ENCODE data around the gene ASS1.
A peak's percentile ranks its signal among the peaks of the same experiment; 100 is the strongest.

Gene ASS1

DNA sequence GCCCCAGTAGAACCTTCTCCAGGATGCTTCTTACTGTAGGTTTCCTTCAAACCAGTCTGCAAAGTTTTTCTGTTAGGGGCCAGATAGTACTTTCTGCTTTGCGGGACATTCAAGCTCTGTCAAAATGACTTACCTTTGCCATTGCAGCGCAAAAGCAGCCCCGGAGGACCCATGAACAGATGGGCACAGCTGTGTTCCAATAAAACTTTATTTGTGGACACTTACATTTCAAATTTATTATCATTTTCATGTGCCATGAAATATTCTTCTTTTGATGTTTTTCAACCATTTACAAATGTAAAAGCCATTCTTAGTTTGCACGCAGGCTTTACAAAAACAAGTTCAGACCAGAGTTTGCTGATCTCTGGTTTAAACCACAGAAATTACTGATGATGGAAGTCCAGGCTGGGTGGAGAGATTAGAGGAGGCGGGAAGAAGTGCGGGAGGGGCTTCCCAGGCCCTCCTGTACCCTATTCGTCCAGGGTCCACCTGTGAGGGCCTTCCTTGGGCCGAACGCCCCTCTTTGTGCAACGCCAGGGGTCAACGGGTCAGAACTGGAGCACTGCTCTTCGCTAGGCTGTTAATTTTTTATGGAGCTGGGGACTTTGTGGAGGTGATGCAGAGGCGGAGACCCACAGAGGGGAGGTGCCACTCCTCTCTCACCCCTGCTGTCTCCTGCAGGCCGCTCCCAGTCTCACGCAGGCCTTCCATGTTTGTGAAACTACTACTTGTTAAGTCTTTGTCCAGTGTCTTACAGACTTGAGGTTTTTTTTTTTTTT is 7.6 kb upstream of the ASS1 start:
- no peak for DNase-seq

DNA sequence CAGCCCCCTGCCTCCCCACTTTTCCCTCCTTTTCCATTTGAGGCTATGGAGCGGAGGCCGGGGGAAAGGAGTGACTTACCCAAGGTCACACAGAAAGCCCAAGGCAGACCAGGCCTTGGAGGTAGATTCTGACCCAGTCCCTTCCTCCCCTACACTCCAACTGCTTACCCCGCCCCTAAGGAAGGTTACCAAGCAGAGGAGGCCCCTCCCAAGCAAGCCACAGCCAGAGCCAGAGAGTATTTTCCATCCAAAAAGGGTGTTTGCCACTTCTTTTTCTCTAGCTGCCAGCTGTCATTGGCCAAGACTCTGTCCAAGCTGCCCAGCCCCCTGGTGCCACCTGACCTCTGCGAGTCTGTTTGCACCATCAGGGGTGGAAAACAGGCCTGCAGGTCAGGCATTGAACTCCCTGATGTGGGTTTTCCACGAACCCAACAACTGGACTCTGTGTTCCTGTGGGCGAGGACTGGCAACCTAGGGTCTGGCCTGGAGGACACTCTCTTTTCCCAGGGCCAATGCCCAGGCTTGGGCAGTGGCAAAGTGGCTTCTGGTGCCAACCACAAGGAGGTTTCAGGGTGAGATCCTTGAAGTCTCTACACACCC is 6.3 kb upstream of the ASS1 start:
- no peak for DNase-seq

DNA sequence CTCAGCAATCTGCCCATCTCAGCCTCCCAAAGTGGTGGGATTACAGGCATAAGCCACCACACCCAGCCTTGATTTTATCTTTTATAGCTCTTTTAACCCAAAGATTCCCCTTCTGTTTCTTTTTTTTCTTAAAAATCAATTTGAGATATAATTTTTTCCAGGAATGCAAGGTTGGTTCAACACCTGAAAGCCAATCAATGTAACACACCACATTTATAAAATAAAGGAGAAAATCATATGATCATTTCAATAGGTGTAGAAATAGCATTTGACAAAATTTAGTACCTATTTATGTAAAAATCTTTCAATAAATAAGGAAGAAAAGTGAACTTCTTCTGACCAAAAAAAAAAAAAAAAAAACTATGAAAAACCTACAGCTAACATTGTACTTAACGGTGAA is 3.7 kb upstream of the ASS1 start:
- DNase-seq, result no peak

DNA sequence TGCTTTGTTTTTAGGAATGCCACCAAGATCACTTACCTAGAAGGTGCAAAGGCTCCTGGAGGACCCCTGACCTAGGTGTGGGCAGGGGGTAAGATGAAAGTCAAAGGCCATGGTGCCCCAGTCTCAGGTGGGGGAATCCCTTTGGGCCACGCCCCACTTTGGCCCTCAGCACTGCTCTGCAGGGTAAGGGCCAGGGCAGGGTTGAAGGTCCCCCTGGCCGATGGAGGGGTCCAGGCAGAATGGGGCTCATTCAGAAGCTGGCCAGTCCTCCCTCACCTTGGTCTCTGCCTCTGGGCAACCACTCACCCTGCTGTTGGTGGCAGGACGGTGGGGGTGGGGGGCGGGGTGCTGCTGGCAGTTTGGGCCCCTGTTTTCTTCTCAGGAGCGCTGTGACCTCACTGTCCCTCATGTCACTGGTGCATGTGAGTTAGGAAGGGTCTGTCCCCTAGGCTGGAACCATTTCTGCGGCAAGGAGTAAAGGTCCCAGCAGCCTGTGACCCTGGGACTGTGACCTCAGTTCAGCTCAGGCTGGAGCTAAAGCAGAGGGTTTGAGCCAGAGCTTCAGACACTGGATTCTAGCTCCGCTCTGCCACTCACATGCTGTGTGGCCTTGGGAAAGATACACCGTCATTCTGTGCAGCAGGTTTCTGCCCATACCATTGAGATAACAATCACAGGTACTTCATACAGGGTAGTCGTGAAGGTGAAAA is 1.9 kb upstream of the ASS1 start:
- DNase-seq, result no peak

DNA sequence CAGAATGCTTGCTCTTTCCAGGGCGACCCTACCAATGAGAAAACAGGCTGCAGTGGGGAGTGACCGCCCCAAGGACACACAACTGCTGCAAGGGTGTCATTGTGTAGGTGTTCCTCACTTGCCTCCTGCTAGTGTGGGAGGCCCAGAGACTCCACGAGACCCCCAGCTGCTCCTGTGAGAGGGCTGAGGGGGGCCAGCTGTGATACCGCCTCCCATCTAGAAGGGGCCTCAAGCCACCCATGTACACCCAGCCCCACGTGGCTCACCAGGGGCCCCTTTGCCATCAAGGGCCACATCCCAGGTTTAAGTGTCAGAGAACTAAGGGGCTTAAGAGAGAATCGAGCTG is 1.3 kb upstream of the ASS1 start:
- DNase-seq, result no peak

DNA sequence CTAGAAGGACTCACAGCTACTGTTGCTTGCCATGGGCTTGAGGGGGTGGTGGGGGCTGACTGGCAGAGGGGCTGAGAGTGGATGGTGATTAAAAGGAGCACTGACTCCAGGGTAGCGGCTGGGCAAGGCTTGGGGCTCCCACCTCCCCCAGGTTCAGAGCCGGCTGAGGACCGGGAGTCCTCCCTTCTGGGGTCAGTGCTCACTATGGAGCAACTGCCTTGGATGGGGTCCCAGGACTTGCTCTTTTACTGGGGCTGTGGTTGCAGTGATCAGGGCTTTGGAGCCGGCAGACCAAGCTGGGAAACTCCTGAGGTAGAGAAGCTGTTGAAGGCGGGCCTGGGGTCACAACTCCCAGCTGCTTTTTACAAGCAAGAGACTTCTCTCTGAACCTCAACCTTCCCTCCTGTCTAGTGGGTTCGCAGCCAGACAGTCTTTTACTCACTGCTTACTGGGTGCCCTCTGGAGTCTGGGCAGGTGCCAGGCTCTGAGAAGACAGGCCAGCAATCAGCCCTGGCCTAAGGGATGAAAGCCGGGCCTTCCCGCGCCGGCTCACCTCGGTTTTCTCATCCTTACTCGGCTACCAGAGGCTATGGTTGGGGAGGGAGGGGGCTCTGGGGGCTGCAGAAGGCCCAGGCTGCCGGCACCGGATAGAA is 795 bp upstream of the ASS1 start:
- no peak for DNase-seq

DNA sequence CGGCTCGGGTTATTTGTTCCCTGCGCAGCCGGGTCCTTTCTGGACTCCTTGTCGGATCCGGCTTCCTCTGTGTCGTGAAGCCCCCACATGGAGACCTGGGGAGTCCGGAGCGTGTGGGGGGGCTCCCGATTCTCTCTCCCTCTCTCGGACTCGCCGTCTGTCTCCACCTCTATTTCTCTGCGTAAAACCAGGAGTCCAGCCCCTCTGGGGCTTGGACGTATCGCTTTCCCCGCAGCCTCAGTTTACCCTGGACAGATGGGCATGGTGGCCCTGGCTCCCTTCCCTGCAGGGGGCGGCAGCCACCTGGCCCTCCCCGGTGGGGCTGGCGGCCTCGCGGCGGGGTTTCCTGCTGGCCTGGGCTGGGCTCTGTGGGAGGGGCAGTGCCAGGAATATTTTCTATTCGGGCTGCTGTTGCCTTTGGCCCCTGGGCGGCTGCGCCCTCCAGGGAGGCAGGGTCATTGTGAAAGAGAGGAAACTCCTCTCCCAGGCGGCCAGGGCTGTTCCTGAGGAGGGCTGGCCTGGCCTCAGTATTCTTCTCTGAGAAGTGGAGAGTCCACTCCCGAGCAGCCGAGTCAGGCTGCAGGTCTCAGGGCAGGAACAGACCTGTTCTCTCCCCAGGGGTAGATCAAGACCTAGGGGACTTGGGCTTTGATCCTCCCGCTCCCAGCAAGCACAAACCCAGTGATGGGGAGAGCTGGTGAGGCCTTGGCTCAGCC is 665 bp downstream of the ASS1 start:
- no peak for DNase-seq

DNA sequence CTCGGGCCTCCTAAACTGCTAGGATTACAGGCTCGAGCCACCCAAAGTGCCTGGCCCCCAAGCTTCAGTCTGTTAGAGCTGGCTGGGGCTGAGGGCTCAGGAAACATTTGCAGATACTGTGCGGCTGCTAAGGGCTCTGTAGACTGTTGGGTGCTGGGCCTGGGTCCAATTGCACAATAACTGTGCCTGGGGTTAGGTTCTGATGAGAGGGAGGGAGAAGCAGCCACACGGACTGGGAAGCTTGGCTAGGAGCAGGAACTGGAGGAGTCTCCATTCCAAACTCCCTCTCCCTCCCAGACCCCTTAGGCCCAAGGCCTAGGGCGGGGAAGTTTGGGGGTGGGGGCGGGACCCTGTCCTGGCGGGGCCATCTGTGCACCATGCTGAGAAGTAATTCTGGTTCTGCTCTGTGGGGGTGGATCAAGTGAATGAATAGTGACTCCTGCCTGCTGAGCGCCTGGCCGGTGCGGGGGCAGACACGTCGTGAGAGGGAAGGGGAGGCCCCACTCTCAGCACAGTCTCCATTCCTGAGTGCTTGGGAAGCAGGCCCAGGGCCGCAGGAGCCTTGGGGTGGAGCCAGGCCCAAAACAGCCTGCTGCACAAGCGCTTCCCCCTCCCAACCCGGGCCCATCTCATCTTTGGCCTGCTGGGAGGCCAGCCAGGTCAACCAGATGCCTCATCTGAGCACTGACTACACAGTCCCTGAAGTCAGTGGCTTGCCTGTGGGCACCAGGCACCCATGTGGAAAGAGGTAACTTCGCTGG is 1.5 kb downstream of the ASS1 start:
- DNase-seq, result peak; percentile 79

DNA sequence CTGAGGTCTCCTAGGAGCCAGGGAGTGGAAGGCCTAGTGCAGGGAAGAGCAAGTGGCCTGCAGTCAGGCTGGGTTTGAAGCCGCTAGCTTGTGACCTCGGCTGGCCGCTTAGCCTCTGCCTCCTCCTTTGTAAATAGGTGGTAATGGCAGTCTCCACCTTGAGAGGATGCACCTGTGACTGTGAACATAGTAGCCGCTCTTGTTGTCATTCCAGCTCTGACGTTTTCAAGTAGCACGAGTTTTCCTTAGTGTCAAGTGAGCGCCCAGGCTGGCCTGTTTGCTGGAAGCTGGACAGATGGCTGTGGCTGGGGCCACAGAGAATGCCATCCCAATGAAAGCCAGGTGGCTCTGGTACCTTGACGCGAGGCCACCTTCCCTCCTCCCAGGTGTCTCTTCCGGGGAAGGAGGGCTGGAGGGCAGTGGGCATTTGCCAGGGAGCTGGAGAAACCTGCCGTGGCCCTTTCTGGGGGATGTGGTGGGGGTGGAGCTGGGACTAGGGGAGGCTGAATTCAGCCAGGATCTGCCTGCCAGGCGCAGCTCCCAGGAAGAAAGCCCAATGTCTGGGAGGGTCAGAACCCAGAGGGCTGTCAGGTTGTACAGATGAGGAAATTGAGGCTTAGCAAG is 2.5 kb downstream of the ASS1 start:
- no peak for DNase-seq

DNA sequence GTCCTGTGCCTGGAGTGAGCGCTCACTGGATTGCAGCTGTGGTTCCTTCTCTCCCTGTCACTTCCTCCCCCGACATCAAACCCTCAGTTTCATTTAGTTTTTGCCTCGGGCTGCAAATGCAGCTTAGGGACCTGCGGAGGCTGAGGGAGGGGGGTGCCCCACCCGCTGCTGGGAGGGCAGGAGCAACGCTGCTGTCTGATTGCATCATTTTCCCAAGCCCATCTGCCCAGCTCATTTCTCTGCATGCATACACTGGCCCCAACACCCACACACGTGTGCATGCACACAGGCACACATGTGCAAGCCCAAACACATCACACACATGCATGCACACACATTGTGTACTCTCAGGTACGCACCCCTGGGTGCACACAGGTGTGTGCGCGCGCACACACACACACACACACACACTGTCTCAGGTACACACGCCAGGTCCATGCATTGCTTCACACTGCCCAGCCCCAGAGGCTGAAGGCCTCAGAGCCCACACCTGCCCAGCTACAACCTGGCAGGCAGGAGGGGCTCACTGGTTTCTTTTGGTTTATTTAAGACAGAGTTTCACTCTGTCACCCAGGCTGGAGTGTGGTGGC is 3.4 kb downstream of the ASS1 start:
- no peak for DNase-seq

DNA sequence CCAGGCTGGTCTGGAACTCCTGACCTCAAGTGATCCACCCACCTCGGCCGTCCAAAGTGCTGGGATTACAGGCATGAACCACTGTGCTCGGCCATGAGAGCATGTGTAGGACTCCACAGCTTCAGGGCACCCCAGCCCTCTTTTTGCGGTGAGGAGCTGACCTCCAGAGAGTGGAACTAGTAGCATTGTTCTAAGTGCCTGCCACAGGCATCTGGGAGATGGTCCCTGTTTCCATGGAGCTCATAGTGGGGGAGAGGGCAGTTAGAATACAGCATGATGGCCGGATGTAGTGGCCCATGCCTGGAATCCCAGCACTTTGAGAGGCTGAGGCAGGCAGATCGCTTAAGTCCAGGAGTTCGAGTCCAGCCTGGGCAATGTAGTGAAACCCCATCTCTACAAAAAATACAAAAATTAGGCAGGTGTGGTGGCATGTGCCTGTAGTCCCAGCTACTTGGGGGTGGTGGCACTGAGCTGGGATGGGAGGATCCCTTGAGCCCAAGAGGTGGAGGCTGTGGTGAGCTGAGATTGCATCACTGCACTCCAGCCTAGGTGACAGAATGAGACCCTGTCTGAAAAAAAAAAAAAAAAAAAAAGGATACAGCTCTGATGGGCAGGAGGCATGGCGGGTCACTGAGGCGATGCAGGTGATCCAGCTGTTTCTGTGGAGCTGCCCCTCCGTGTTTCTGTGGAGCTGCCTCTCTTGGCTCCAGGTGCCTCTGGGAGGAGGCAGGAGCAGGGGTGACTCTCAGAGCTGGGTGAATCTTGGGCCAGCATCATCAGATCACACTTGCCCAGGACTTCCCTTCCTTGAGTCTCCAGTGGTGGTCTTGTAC is 4.2 kb downstream of the ASS1 start:
- no peak for DNase-seq

DNA sequence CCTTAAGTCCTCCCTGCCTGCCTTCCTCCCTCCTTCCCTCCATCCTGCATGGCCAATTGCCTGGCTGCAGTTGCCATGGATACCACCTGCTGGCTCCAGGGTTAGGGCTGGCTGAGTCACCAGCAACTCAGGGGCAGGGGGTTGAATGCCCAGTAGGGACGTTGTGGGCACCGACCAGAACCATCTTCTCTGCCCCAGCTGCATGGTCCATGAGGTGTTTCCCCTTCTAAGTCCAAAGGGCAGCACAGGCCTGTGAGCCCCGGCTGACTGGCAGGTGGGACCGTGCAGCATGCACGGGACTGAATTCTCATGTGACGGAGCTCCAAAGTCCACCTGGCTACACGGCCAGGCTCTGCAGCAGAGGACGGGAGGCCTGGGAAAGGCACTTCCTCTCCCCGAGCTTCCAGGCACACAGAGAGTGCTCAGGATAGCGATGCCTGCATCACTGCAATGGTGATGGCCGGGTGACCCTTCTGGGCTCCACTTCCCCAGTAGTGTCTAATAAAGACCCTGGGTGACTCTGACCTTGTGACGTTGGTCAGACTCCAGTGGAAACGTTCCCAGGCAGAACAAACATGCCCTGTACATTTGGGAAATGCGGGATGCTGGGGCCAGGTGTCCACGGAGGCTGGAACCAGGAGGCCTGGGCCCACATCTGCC is 5.7 kb downstream of the ASS1 start:
- no peak for DNase-seq

DNA sequence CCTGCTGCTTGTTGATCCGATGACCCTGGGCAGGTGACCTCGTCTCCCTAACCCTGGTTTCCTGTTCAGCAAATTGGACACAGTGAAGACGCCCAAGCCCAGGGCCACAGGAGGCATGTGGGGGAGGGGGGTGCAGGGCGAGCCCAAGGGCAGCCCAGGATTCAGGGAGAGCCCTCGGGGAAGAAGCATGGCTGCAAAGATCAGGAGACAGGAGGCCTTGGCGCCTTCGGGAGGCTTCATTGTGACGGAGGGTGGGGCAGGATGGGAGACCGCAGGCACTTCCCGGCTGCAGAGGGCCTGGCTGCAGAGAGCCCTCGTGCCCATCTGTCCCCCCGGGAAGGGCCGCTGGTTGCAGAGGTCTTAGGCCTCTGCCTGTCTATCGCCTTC is 6.2 kb downstream of the ASS1 start:
- no peak for DNase-seq

DNA sequence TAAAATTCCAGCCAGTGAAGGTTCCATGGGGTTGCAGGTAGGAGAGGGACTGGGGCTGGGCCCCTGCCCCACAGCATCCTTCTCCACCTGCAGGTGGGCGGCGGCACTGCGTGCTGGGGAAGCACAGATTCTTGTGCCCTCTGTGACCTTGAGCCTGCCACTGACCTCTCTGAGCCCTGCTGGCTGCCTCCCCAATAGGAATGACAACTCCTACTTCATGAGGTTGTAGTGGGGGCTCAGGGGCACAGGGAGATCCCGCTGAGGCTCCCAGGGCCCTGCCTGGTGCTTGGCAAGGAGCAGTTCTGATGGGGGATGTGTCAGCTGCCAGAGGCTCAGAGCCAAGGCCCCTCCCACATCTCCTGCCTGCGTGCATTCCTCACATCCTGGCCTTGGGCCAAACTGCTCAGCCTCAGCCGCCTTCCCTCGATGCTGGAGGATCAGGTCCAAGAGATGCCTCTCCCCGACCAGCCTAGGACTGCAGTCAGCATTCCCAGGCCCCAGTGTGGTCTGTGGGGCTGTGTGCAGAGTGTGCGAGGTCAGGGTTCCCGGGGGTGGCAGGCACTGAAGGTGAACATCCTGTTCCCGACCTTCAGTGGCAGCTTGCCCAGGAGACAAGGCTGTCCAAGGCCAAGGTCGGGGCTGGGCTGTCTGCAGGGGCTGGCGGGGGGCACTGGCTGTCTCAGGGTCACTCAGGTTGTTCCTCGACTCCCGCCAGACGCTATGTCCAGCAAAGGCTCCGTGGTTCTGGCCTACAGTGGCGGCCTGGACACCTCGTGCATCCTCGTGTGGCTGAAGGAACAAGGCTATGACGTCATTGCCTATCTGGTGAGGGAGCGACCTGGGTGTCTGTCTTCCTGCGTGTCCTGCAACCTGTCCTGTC is 7.0 kb downstream of the ASS1 start:
- DNase-seq, result peak; percentile 70

DNA sequence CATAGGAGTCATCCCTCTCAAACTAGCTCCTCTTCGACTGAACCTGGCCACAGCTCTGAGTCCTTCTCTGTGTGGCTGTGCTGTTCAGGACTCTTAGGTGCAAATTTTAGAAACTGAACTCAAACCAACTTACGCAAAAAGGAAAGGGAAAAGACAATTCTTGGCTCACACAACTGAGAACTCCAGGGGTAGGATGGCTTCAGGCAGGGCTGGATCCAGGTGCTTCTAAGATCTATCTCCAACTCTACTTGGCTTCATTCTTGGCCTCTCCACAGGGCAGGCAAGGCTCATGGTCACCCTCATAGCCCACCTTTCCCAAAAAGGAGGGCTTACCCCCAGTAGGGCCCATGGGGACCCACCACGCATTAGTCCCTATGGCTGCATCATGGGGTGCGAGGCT is 8.1 kb downstream of the ASS1 start:
- no peak for DNase-seq

DNA sequence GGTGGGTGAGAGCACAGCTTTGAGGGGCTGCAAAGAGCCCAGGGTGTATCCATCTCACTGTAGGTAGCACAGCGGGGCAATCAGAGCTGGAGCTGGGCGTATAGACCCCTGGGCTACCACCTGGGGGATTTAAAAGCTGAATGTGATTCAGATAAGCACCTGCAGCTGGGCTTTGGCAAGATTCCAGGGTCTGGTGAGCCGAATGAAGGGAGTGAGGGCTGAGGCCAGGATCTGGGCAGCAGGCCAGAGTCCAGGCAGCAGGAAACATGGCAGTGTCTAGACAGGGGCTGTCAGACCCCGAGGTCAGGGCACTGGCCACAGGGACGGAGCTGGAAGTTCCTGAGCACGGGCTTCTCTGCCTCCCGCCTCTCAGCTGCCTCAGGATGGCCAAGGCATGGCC is 8.7 kb downstream of the ASS1 start:
- DNase-seq, result no peak

DNA sequence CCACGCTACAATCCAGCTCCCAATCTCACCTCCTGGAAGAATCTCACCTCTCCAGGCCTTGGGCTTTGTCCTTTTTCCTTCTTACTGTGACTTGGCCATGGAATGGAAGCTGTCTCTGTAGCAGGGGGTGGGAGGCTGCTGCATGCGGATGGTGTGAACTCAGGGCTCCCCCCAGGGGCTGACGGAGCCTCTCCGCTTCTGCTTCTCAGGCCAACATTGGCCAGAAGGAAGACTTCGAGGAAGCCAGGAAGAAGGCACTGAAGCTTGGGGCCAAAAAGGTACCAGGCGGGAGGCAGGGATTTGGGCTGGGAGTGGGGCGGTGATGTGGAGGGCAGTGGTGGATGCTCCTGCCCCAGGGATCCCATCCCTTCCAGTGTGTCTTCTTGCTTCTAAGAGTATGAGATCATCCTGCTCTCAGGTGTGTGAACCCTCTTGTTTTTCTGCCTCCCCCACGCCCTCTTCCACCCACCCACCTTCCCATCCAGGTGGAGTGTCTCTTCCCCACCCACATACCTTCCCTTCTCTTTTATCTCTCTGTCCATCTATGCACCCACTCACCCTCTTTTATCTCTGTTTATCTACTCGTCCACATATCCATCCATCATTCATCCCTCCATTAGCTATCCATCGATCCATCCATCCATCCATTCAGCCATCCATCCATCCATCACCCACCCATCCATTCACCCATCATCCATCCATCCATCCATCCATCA is 9.5 kb downstream of the ASS1 start:
- no peak for DNase-seq

DNA sequence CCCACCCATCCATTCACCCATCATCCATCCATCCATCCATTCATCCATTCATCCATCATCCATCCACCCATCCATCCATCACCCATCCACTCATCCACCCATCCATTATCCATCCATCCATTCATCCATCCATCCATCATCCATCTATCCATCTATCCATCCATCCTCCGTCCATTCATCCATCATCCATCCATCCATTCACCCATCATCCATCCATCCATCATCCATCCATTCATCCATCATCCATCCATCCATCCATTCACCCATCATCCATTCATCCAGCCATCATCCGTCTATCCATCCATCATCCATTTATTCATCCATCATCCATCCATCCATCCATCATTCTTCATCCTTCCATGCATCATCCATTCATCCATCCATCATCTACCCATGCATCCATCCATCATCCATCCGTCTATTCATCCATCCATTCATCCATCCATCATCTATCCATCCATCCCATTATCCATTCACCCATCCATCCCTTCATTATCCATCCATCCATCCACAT is 10.1 kb downstream of the ASS1 start:
- DNase-seq, result no peak

All from NCI-H446 treated with DMSO at 0.1 percent for 48 hours (cell line).